H9 (cell line): ENCODE data around the gene HSD17B2. TPM values are rescaled to one million over a fixed set of nuclear protein-coding genes. Genes with fewer than 3 reads are reported as not detected.

Experiments used
- DNase-seq: peaks from one replicate; pipeline ENCODE4 v3.0.0-alpha.2; 2017
- H2AFZ ChIP-seq: one replicate; pipeline ENCODE4 v1.6.1; 2013; ENCODE audit warnings: mild to moderate bottlenecking, low read length, control low read depth, moderate library complexity
- H2AK5ac ChIP-seq: 2 replicates; pipeline ENCODE4 v1.6.1; 2013; ENCODE audit warnings: low read length, control low read depth, mixed read lengths; ENCODE audit not compliant: insufficient read length
- H2BK120ac ChIP-seq: one replicate; pipeline ENCODE4 v1.6.1; 2013; ENCODE audit warnings: low read depth, mild to moderate bottlenecking, low read length, control low read depth, inconsistent platforms; ENCODE audit not compliant: poor library complexity, severe bottlenecking
- H2BK12ac ChIP-seq: 2 replicates; pipeline ENCODE4 v1.6.1; 2013; ENCODE audit warnings: low read length, control low read depth, mixed read lengths, low read depth; ENCODE audit not compliant: insufficient read length
- H2BK15ac ChIP-seq: 2 replicates; pipeline ENCODE4 v1.6.1; 2013; ENCODE audit warnings: low read depth, low read length, control low read depth
- H2BK20ac ChIP-seq: one replicate; pipeline ENCODE4 v1.6.1; 2013; ENCODE audit warnings: low read depth, mild to moderate bottlenecking, low read length, control low read depth, inconsistent platforms; ENCODE audit not compliant: poor library complexity, severe bottlenecking
- H2BK5ac ChIP-seq: 2 replicates; pipeline ENCODE4 v1.6.1; 2013; ENCODE audit warnings: low read length, control low read depth, mixed read lengths; ENCODE audit not compliant: insufficient read length
- H3K14ac ChIP-seq: 2 replicates; pipeline ENCODE4 v1.6.1; 2013; ENCODE audit warnings: low read length, control low read depth; ENCODE audit not compliant: insufficient read depth
- H3K18ac ChIP-seq: 2 replicates; pipeline ENCODE4 v1.6.1; 2013; ENCODE audit warnings: low read depth, mild to moderate bottlenecking, mixed read lengths, low read length, control low read depth; ENCODE audit not compliant: insufficient read length
- H3K23ac ChIP-seq: 2 replicates; pipeline ENCODE4 v1.6.1; 2013; ENCODE audit warnings: low read length, control low read depth, mixed read lengths, low read depth; ENCODE audit not compliant: insufficient read length
- H3K23me2 ChIP-seq: 2 replicates; pipeline ENCODE4 v1.6.1; 2013; ENCODE audit warnings: low read depth, mild to moderate bottlenecking, mixed read lengths, low read length, control low read depth; ENCODE audit not compliant: insufficient read length, poor library complexity, severe bottlenecking
- H3K27ac ChIP-seq: 2 replicates; pipeline ENCODE4 v1.5.1; 2013; ENCODE audit warnings: low read length, control low read depth, mixed read lengths, low read depth; ENCODE audit not compliant: insufficient read length
- H3K27me3 ChIP-seq: 2 replicates; pipeline ENCODE4 v1.6.1; 2013; ENCODE audit warnings: low read length, control low read depth, inconsistent platforms; ENCODE audit not compliant: insufficient read depth
- H3K4ac ChIP-seq: 2 replicates; pipeline ENCODE4 v1.6.1; 2013; ENCODE audit warnings: low read depth, mild to moderate bottlenecking, control low read depth, inconsistent platforms, low read length, moderate library complexity
- H3K4me1 ChIP-seq: 2 replicates; pipeline ENCODE4 v1.6.1; 2013; ENCODE audit warnings: low read length, control low read depth, inconsistent platforms; ENCODE audit not compliant: insufficient read depth
- H3K4me2 ChIP-seq: 2 replicates; pipeline ENCODE4 v1.6.1; 2013; ENCODE audit warnings: low read length, control low read depth, mixed read lengths; ENCODE audit not compliant: insufficient read length, insufficient read depth
- H3K56ac ChIP-seq: 2 replicates; pipeline ENCODE4 v1.6.1; 2013; ENCODE audit warnings: low read depth, mild to moderate bottlenecking, mixed read lengths, low read length, control low read depth; ENCODE audit not compliant: insufficient read length
- H3K79me1 ChIP-seq: 2 replicates; pipeline ENCODE4 v1.6.1; 2013; ENCODE audit warnings: low read depth, mild to moderate bottlenecking, moderate library complexity, low read length, control low read depth, inconsistent platforms; ENCODE audit not compliant: insufficient read depth, poor library complexity, severe bottlenecking
- H3K79me2 ChIP-seq: 2 replicates; pipeline ENCODE4 v1.6.1; 2013; ENCODE audit warnings: low read length, control low read depth, inconsistent platforms; ENCODE audit not compliant: insufficient read depth
- H3K9ac ChIP-seq: 2 replicates; pipeline ENCODE4 v1.6.1; 2013; ENCODE audit warnings: low read length, control low read depth, mixed read lengths; ENCODE audit not compliant: insufficient read length; ENCODE audit errors: extremely low read depth
- H3K9me3 ChIP-seq: one replicate; pipeline ENCODE4 v1.6.1; 2013; ENCODE audit warnings: low read depth, low read length, inconsistent platforms; ENCODE audit not compliant: control insufficient read depth
- H3T11ph ChIP-seq: one replicate; pipeline ENCODE4 v1.6.1; 2013; ENCODE audit warnings: mild to moderate bottlenecking, low read length, control low read depth, inconsistent platforms
- H4K20me1 ChIP-seq: one replicate; pipeline ENCODE4 v1.6.1; 2013; ENCODE audit not compliant: control insufficient read depth, insufficient read length, insufficient read depth
- H4K5ac ChIP-seq: 2 replicates; pipeline ENCODE4 v1.6.1; 2013; ENCODE audit warnings: low read depth, mild to moderate bottlenecking, mixed read lengths, low read length, control low read depth; ENCODE audit not compliant: insufficient read length
- H4K8ac ChIP-seq: replicated peaks from 2 replicates; pipeline ENCODE4 v1.6.1; 2013; ENCODE audit warnings: low read length, control low read depth, mixed read lengths, low read depth; ENCODE audit not compliant: insufficient read length
- H4K91ac ChIP-seq: 2 replicates; pipeline ENCODE4 v1.6.1; 2013; ENCODE audit warnings: low read depth, mild to moderate bottlenecking, moderate library complexity, mixed read lengths, low read length, control low read depth; ENCODE audit not compliant: insufficient read length
- H3K27ac Mint-ChIP-seq, 3 experiments: 2 replicates in 2 of 3; 3 replicates in 1 of 3; pipeline ENCODE4 v1.8.0; 2020 to 2021; ENCODE audit warnings: mixed read lengths in 3 of 3, mild to moderate bottlenecking in 1 of 3, moderate library complexity in 1 of 3
- H3K27me3 Mint-ChIP-seq: 2 replicates; pipeline ENCODE4 v1.8.0; 2021; ENCODE audit warnings: low read depth, mild to moderate bottlenecking, moderate library complexity, mixed read lengths
- H3K36me3 Mint-ChIP-seq, 3 experiments: 2 replicates in 2 of 3; 3 replicates in 1 of 3; pipeline ENCODE4 v1.8.0; 2020 to 2021; ENCODE audit warnings: low read depth in 3 of 3, mixed read lengths in 3 of 3; ENCODE audit not compliant: insufficient read depth in 1 of 3
- H3K4me1 Mint-ChIP-seq, 2 experiments: 2 replicates each; pipeline ENCODE4 v1.8.0; 2020; ENCODE audit warnings: mixed read lengths in 2 of 2
- H3K4me3 Mint-ChIP-seq, 2 experiments: 2 replicates in 1 of 2; 3 replicates in 1 of 2; pipeline ENCODE4 v1.8.0; 2020 to 2021; ENCODE audit warnings: mild to moderate bottlenecking in 2 of 2, mixed read lengths in 2 of 2, moderate library complexity in 1 of 2
- H3K9me3 Mint-ChIP-seq, 2 experiments: 2 replicates in 1 of 2; 3 replicates in 1 of 2; pipeline ENCODE4 v1.8.0; 2020; ENCODE audit warnings: mild to moderate bottlenecking in 2 of 2, mixed read lengths in 2 of 2, moderate library complexity in 1 of 2
- CTCF ChIP-seq: fragments of 200-600 bp; sonication (generic); conservative IDR thresholded peaks from 3 replicates; pipeline ENCODE4 v1.8.0; 2021; ENCODE audit warnings: antibody characterized with exemption, mild to moderate bottlenecking
- WGBS: extraction: QIAGEN DNeasy Blood & Tissue Kit; methylation state at CpG from one replicate; pipeline ENCODE4 v1.1.7; 2013; ENCODE audit warnings: missing lambda C conversion rate, low lambda C conversion rate, mixed read lengths; ENCODE audit not compliant: insufficient read length; ENCODE audit errors: extremely low coverage; 5-methylcytosine and 5-hydroxymethylcytosine counted together
- total RNA-seq: library from RNA; stranded (reverse); gene quantifications from 2 replicates; pipeline ENCODE4 v1.2.1, GENCODE V29; 2021

The HSD17B2 gene
- total RNA-seq, 1 experiment from 2014 or later, result not detected

DNA sequence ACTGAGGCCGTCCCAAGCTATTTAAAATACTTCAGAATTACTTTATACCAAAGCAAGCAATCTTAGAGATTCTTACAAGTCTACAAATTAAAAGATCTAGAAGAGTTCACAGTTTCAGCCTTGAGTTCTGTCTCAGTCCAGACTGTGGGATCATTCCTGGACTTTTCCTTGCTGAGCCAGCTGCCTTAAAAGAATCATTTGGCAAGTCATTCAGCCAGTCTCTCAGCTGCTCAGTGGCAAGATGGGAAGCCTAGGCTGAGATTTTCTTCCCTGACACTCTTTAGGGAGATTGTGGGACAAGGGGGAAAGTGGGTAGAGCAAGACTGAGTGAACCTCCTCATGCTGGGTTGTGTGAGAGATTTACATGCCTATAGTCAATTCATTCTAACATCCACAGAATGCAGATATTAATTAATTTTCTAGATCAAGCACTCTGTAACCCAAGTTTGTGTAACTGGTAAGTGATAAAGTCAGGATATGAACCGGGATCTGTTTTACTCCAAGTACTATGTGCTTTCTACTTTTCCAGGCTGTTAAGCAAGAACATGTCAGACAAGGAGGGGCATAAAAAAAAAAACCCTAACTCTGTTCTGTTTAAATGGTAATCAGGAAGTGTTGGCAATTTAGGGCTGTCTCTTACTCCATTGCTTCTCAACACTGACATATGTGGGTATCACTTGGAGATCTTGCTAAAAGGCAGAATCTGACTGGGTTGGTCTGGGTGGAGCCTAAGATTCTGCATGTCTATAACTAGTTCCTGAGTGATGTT is 50.1 kb downstream of the HSD17B2 start:
- H3K27ac Mint-ChIP-seq, result no peak overlapping the region; a peak in 1 of 7 replicates
- H3K4me2 ChIP-seq, result no peak overlapping the region
- no peak overlapping the region for H2BK12ac ChIP-seq
- H3K23ac ChIP-seq, result no peak overlapping the region
- peaks cover 5 to 8% of the 10 kb centered on the region in 2 experiments; a peak in 2 of 4 replicates for H3K4me1 Mint-ChIP-seq
- no peaks in the 10 kb centered on the region for H3K27me3 ChIP-seq
- H3K79me1 ChIP-seq, result no peaks in the 10 kb centered on the region
- WGBS, result no CpG with 5 or more reads among the region's 2 CpGs
- H2AFZ ChIP-seq, result no peak overlapping the region
- no peak overlapping the region for H4K8ac ChIP-seq
- no peak overlapping the region for H2AK5ac ChIP-seq
- no peak overlapping the region for H2BK5ac ChIP-seq
- no peak overlapping the region for H3K4ac ChIP-seq
- H4K20me1 ChIP-seq, result no peaks in the 10 kb centered on the region
- H3K27me3 Mint-ChIP-seq, result peaks cover 6% of the 10 kb centered on the region
- H3K4me3 Mint-ChIP-seq, result no peak overlapping the region
- H3K9me3 ChIP-seq, result no peaks in the 10 kb centered on the region
- no peak for DNase-seq
- H3T11ph ChIP-seq, result no peak overlapping the region
- no peak overlapping the region for H2BK120ac ChIP-seq
- no peaks in the 10 kb centered on the region for H3K79me2 ChIP-seq
- H3K23me2 ChIP-seq, result no peaks in the 10 kb centered on the region
- no peak overlapping the region for H4K5ac ChIP-seq
- no peak overlapping the region for H3K56ac ChIP-seq
- no peak overlapping the region for H2BK20ac ChIP-seq
- H3K36me3 Mint-ChIP-seq, result peaks cover 0 to 12% (median under 1%) of the 10 kb centered on the region in 3 experiments; a peak in 3 of 7 replicates
- H3K9ac ChIP-seq, result no peak overlapping the region
- H3K9me3 Mint-ChIP-seq, result peaks cover under 1 to 6% of the 10 kb centered on the region in 2 experiments; a peak in 3 of 5 replicates
- H3K4me1 ChIP-seq, result no peaks in the 10 kb centered on the region
- H2BK15ac ChIP-seq, result no peak overlapping the region
- no peak overlapping the region for H3K14ac ChIP-seq
- H4K91ac ChIP-seq, result no peak overlapping the region
- H3K18ac ChIP-seq, result no peak overlapping the region
- H3K27ac ChIP-seq, result no peak overlapping the region
- no peak for TF ChIP-seq CTCF
